Endodermal cell (in vitro differentiated cells): ENCODE data around the gene KLHL34. TPM values are rescaled to one million over a fixed set of nuclear protein-coding genes. Genes with fewer than 3 reads are reported as not detected.

ENCODE experiments used
- DNase-seq: peaks from one replicate; pipeline ENCODE4 v3.0.0-alpha.2; 2017
- H3K27ac ChIP-seq: 2 replicates; pipeline ENCODE4 v1.5.1; 2013; ENCODE audit warnings: mild to moderate bottlenecking, low read depth, low read length, moderate library complexity
- H3K27me3 ChIP-seq: 2 replicates; pipeline ENCODE4 v1.6.1; 2013; ENCODE audit warnings: mild to moderate bottlenecking, low read length, moderate library complexity; ENCODE audit not compliant: insufficient read depth, control insufficient read depth, poor library complexity, severe bottlenecking
- H3K36me3 ChIP-seq: 2 replicates; pipeline ENCODE4 v1.7.0; 2013; ENCODE audit warnings: mild to moderate bottlenecking, low read length, moderate library complexity; ENCODE audit not compliant: control insufficient read depth, insufficient read depth
- H3K4me1 ChIP-seq: one replicate; pipeline ENCODE4 v1.7.0; 2013; ENCODE audit warnings: low read length; ENCODE audit not compliant: control insufficient read depth, insufficient read depth
- H3K4me3 ChIP-seq: 2 replicates; pipeline ENCODE4 v1.5.1; 2013; ENCODE audit warnings: mild to moderate bottlenecking, low read length, moderate library complexity
- H3K9ac ChIP-seq: 2 replicates; pipeline ENCODE4 v1.6.1; 2013; ENCODE audit warnings: mild to moderate bottlenecking, low read length, moderate library complexity; ENCODE audit not compliant: poor library complexity, severe bottlenecking; ENCODE audit errors: extremely low read depth
- H3K9me3 ChIP-seq: 2 replicates; pipeline ENCODE4 v1.6.1; 2013; ENCODE audit warnings: mild to moderate bottlenecking, low read length, moderate library complexity; ENCODE audit not compliant: control insufficient read depth
- H3K27ac Mint-ChIP-seq: 2 replicates; pipeline ENCODE4 v1.8.0; 2020; ENCODE audit warnings: mixed read lengths
- H3K27me3 Mint-ChIP-seq: 2 replicates; pipeline ENCODE4 v1.8.0; 2021; ENCODE audit warnings: mild to moderate bottlenecking, mixed read lengths; ENCODE audit not compliant: insufficient read depth
- H3K36me3 Mint-ChIP-seq: 2 replicates; pipeline ENCODE4 v1.8.0; 2020; ENCODE audit warnings: low read depth, mixed read lengths
- H3K4me1 Mint-ChIP-seq: 2 replicates; pipeline ENCODE4 v1.8.0; 2020; ENCODE audit warnings: mixed read lengths
- H3K4me3 Mint-ChIP-seq: 2 replicates; pipeline ENCODE4 v1.8.0; 2020; ENCODE audit warnings: mild to moderate bottlenecking, moderate library complexity, mixed read lengths
- H3K9me3 Mint-ChIP-seq: 2 replicates; pipeline ENCODE4 v1.8.0; 2020; ENCODE audit warnings: mild to moderate bottlenecking, mixed read lengths
- CTCF ChIP-seq: fragments of 200-600 bp; sonication (generic); conservative IDR thresholded peaks from 2 replicates; pipeline ENCODE4 v1.5.0; 2021; ENCODE audit warnings: antibody characterized with exemption, mild to moderate bottlenecking
- WGBS, 2 experiments: methylation state at CpG; one replicate each; pipeline versions ENCODE4 v1.1.5 to v1.1.7; 2013; ENCODE audit warnings: missing lambda C conversion rate in 2 of 2, mixed read lengths in 1 of 2; ENCODE audit not compliant: insufficient coverage in 1 of 2, insufficient read length in 1 of 2; 5-methylcytosine and 5-hydroxymethylcytosine counted together
- total RNA-seq, 2 donors: library from RNA; stranded (reverse); fragmentation: NEBNext Ultra II Directional in 1 of 2; extraction: Animal tissue kit (Norgen Biotek cat#: 25700) in 1 of 2; gene quantifications; 2 replicates in 1 of 2; 3 replicates in 1 of 2; pipeline ENCODE4 v1.2.1, GENCODE V29; 2021

The KLHL34 gene
- total RNA-seq, 2 donors from 2014 or later: 0.13 TPM; not detected in 1

DNA sequence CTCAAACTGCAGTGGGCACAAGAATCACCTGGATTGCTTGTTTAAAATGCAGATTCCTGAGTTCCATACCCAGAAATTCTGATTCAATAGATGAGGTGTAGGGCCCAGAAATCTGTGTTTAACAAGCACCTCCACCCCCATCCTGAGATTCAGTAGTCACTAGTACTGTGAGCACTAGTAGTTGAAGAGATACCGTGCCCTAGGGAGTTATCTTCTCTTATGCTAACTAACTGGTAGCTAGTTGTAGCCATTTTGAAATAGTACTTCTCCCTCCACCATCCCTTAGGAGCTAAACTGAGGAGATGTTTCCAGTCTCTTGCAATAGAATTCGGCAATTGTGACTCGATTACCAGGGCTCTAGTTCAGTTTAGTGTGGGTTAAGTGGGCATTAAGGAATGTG, 18.4 kb downstream of the KLHL34 start:
- 78% methylated on average over 3 of the region's 3 CpGs; no CpG with 5 or more reads in 1 of the 2 experiments for WGBS, 2 experiments
- Histone ChIP-seq H3K27ac (no peak overlapping the region), H3K9ac (no peak overlapping the region), H3K4me1 (no peaks in the 10 kb centered on the region), H3K4me3 (no peak overlapping the region), H3K9me3 (no peaks in the 10 kb centered on the region), H3K27me3 (no peaks in the 10 kb centered on the region), H3K36me3 (no peaks in the 10 kb centered on the region)
- no peak overlapping the region for H3K27ac Mint-ChIP-seq
- no peaks in the 10 kb centered on the region for H3K36me3 Mint-ChIP-seq
- TF ChIP-seq CTCF: no peak
- H3K4me1 Mint-ChIP-seq: peaks cover 7% of the 10 kb centered on the region
- DNase-seq: no peak
- H3K4me3 Mint-ChIP-seq: no peak overlapping the region
- no peaks in the 10 kb centered on the region for H3K9me3 Mint-ChIP-seq
- no peaks in the 10 kb centered on the region for H3K27me3 Mint-ChIP-seq

DNA sequence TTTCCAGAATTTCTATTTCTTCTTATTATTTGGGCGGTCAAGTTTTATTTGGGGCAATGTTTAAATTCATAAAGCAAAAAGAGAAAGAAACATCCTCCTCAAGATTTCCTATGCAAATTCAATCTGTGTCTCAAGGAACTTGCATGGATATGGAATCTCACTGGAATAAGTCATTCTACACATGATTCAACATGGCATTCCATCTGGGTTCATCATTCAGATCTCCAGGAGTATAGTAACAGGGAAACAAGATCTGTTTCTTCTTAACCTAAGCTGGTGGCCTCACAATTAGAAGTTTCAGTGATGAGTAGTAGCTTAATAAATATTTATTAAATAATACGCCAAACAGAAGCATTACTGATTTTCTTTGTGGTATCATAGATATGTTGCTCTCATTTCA, 19.8 kb downstream of the KLHL34 start:
- Mint-ChIP-seq H3K4me3 (no peak overlapping the region), H3K27ac (no peak overlapping the region), H3K4me1 (peaks cover 7% of the 10 kb centered on the region), H3K9me3 (no peaks in the 10 kb centered on the region), H3K36me3 (no peaks in the 10 kb centered on the region), H3K27me3 (no peaks in the 10 kb centered on the region)
- no peaks in the 10 kb centered on the region for H3K9me3 ChIP-seq
- 100% methylated on average over 1 of the region's 2 CpGs; no CpG with 5 or more reads in 1 of the 2 experiments for WGBS, 2 experiments
- no peaks in the 10 kb centered on the region for H3K27me3 ChIP-seq
- no peak for TF ChIP-seq CTCF
- H3K36me3 ChIP-seq: no peaks in the 10 kb centered on the region
- no peak overlapping the region for H3K4me3 ChIP-seq
- H3K4me1 ChIP-seq: no peaks in the 10 kb centered on the region
- H3K9ac ChIP-seq: no peak overlapping the region
- no peak for DNase-seq
- H3K27ac ChIP-seq: no peak overlapping the region

GRCh38 chrX:21632027-21632426, 26.1 kb downstream of the KLHL34 start:
- no peak for TF ChIP-seq CTCF
- Mint-ChIP-seq H3K4me3 (no peak overlapping the region), H3K27me3 (no peaks in the 10 kb centered on the region), H3K36me3 (peaks cover 19% of the 10 kb centered on the region), H3K9me3 (peaks cover 9% of the 10 kb centered on the region), H3K4me1 (no peaks in the 10 kb centered on the region), H3K27ac (no peak overlapping the region)
- Histone ChIP-seq H3K4me1 (no peaks in the 10 kb centered on the region), H3K4me3 (no peak overlapping the region), H3K9ac (no peak overlapping the region), H3K36me3 (no peaks in the 10 kb centered on the region), H3K27ac (no peak overlapping the region), H3K27me3 (no peaks in the 10 kb centered on the region), H3K9me3 (no peaks in the 10 kb centered on the region)
- WGBS, 2 experiments: 85% methylated on average over 2 of the region's 2 CpGs; no CpG with 5 or more reads in 1 of the 2 experiments
- no peak for DNase-seq
